ENCODE results near the gene BFSP1. TPM values are rescaled to one million over a fixed set of nuclear protein-coding genes. Genes with fewer than 3 reads are reported as not detected.

BFSP1 gene
- total RNA-seq, 4 donors from 2014 or later = 0.57 to 2.5 TPM; not detected in 2

GRCh38 chr20:17503301-17504065 is 27.7 kb downstream of the BFSP1 start:
- Histone ChIP-seq H3K27me3 (no peaks in the 10 kb centered on the region), H3K4me3 (no peak overlapping the region), H3K4me1 (peaks cover 0 to 12% (median 2%) of the 10 kb centered on the region in 4 donors), H3K27ac (no peak overlapping the region), H3K9me3 (no peaks in the 10 kb centered on the region), H3K36me3 (no peaks in the 10 kb centered on the region)
- no peak for DNase-seq
- no peak for TF ChIP-seq CTCF (IDR thresholded peaks at IDR 0.05)
- TF ChIP-seq POLR2A (IDR thresholded peaks at IDR 0.05) = no peak

GRCh38 chr20:17502105-17502504 is 29.1 kb downstream of the BFSP1 start:
- TF ChIP-seq POLR2A (IDR thresholded peaks at IDR 0.05) = no peak
- no peak for DNase-seq
- no peaks in the 10 kb centered on the region for H3K36me3 ChIP-seq

GRCh38 chr20:17501701-17502100 is 29.5 kb downstream of the BFSP1 start:
- no peaks in the 10 kb centered on the region for H3K27me3 ChIP-seq
- no peak for DNase-seq
- no peak overlapping the region for H3K27ac ChIP-seq
- TF ChIP-seq CTCF (IDR thresholded peaks at IDR 0.05) = no peak
- TF ChIP-seq POLR2A (IDR thresholded peaks at IDR 0.05) = no peak
- no peaks in the 10 kb centered on the region for H3K36me3 ChIP-seq
- no peak overlapping the region for H3K4me3 ChIP-seq
- H3K9me3 ChIP-seq = no peaks in the 10 kb centered on the region
- H3K4me1 ChIP-seq = peaks cover 0 to 12% (median 2%) of the 10 kb centered on the region in 4 donors

More at GRCh38 chr20:17502105-17502504, 29.1 kb downstream of the BFSP1 start:
- H3K4me3 ChIP-seq = no peak overlapping the region
- no peaks in the 10 kb centered on the region for H3K27me3 ChIP-seq
- no peaks in the 10 kb centered on the region for H3K9me3 ChIP-seq
- H3K4me1 ChIP-seq = peaks cover 0 to 12% (median 2%) of the 10 kb centered on the region in 4 donors
- no peak overlapping the region for H3K27ac ChIP-seq

- Histone ChIP-seq H3K36me3 (no peaks in the 10 kb centered on the region), H3K27ac (no peak overlapping the region), H3K4me1 (peaks cover 0 to 12% (median 2%) of the 10 kb centered on the region in 4 donors), H3K9me3 (no peaks in the 10 kb centered on the region), H3K27me3 (no peaks in the 10 kb centered on the region), H3K4me3 (no peak overlapping the region)
- TF ChIP-seq CTCF (IDR thresholded peaks at IDR 0.05) (no peak), POLR2A (IDR thresholded peaks at IDR 0.05) (no peak)
- no peak for DNase-seq
These were observed 30.4 kb downstream of the BFSP1 start for GRCh38 chr20:17500826-17501225.

GRCh38 chr20:17500271-17500670 is 30.9 kb downstream of the BFSP1 start:
- Histone ChIP-seq H3K4me1 (peaks cover 0 to 6% (median 0%) of the 10 kb centered on the region in 4 donors), H3K27me3 (no peaks in the 10 kb centered on the region), H3K36me3 (no peaks in the 10 kb centered on the region), H3K4me3 (no peak overlapping the region), H3K9me3 (no peaks in the 10 kb centered on the region), H3K27ac (no peak overlapping the region)
- no peak for DNase-seq
- TF ChIP-seq POLR2A (IDR thresholded peaks at IDR 0.05) (no peak), CTCF (IDR thresholded peaks at IDR 0.05) (no peak)

GRCh38 chr20:17499041-17499440 is 32.1 kb downstream of the BFSP1 start:
- Histone ChIP-seq H3K27ac (no peak overlapping the region), H3K27me3 (no peaks in the 10 kb centered on the region), H3K9me3 (no peaks in the 10 kb centered on the region), H3K36me3 (no peaks in the 10 kb centered on the region), H3K4me3 (no peak overlapping the region), H3K4me1 (no peaks in the 10 kb centered on the region)
- no peak for DNase-seq
- no peak for TF ChIP-seq CTCF (IDR thresholded peaks at IDR 0.05)
- TF ChIP-seq POLR2A (IDR thresholded peaks at IDR 0.05) = no peak
